Activated gamma-delta T cell treated with Interleukin-2 at 50 U/mL for 16 hours (primary cell): ENCODE measurements around the gene DENND6B.
"Not testable (repeated sequence)": the region's sequence is repeated elsewhere in the genome, so short reads cannot be mapped to it uniquely, and the experiment has no call there.

Source experiments
- DNase-seq: peaks from one replicate; pipeline ENCODE4 v3.0.0-alpha.2; 2020

The DENND6B gene

GRCh38 chr22:50338860-50339462, 12.1 kb upstream of the DENND6B start:
- DNase-seq: no peak

GRCh38 chr22:50338042-50338573, 11.3 kb upstream of the DENND6B start:
- no peak for DNase-seq

GRCh38 chr22:50337262-50338041, 10.6 kb upstream of the DENND6B start:
- no peak for DNase-seq

GRCh38 chr22:50334433-50334832, 7.6 kb upstream of the DENND6B start:
- DNase-seq: not testable (repeated sequence)

- DNase-seq: no peak
Observed at GRCh38 chr22:50329236-50329635, 2.4 kb upstream of the DENND6B start.

GRCh38 chr22:50327711-50328019, 853 bp upstream of the DENND6B start:
- no peak for DNase-seq

- DNase-seq: no peak
Observed at GRCh38 chr22:50326225-50326955, 422 bp downstream of the DENND6B start.

- DNase-seq: no peak
Observed at GRCh38 chr22:50325444-50326224, 1.2 kb downstream of the DENND6B start.

GRCh38 chr22:50323900-50324299, 2.9 kb downstream of the DENND6B start:
- no peak for DNase-seq

- DNase-seq: not testable (repeated sequence)
Observed at GRCh38 chr22:50322382-50323104, 4.3 kb downstream of the DENND6B start.

- no peak for DNase-seq
Observed at GRCh38 chr22:50320671-50321325, 6.0 kb downstream of the DENND6B start.

- no peak for DNase-seq
Observed at GRCh38 chr22:50320116-50320515, 6.7 kb downstream of the DENND6B start.

GRCh38 chr22:50319503-50319951, 7.3 kb downstream of the DENND6B start:
- no peak for DNase-seq

- no peak for DNase-seq
Observed at GRCh38 chr22:50318698-50319411, 8.0 kb downstream of the DENND6B start.

GRCh38 chr22:50318356-50318697, 8.5 kb downstream of the DENND6B start:
- no peak for DNase-seq

GRCh38 chr22:50317674-50318073, 9.1 kb downstream of the DENND6B start:
- no peak for DNase-seq

GRCh38 chr22:50317178-50317577, 9.6 kb downstream of the DENND6B start:
- DNase-seq: no peak

GRCh38 chr22:50316114-50317065, 10.4 kb downstream of the DENND6B start:
- DNase-seq: no peak

- DNase-seq: no peak
Observed at GRCh38 chr22:50315289-50316113, 11.3 kb downstream of the DENND6B start.
